HepG2 (cell line): ENCODE data around the gene NCAM2. TPM values are rescaled to one million over a fixed set of nuclear protein-coding genes. Genes with fewer than 3 reads are reported as not detected.

Experiments
- ATAC-seq: fragments of 200-7000 bp; cut with Tn5 transposase; 3 replicates; pipeline ENCODE4 v1.9.1; 2020; ENCODE audit warnings: mild to moderate bottlenecking, moderate library complexity
- BruUV-seq: library from RNA; stranded (reverse); fragments of 400-500 nt; replicated peaks from 2 replicates; lab custom pipeline; 2021; lab: Mats Ljungman, UMichigan
- CTCF ChIA-PET: fragments of 300-600 bp; formaldehyde crosslinking; extraction: SDS; loops from one replicate; lab custom pipeline; 2021; ENCODE audit warnings: low total read pairs, inconsistent platforms, low intra/inter-chr PET ratio; lab: Yijun Ruan, JAX
- POLR2A ChIA-PET: fragments of 350-600 bp; sonication (Branson Sonifier 250); formaldehyde crosslinking; loops from one replicate; lab custom pipeline; 2020; ENCODE audit warnings: antibody characterized with exemption, inconsistent platforms; lab: Yijun Ruan, JAX
- DNase-seq: peaks from one replicate; pipeline ENCODE4 v3.0.0-alpha.2; 2015; ENCODE audit warnings: low spot score
- FAIRE-seq: peaks from 3 replicates; lab custom pipeline; 2011; peaks lifted over from hg19 to GRCh38; lab: Jason Lieb, UNC
- H2AFZ ChIP-seq: one replicate; pipeline ENCODE4 v1.6.1; 2011; ENCODE audit warnings: low read length, inconsistent platforms
- H3K27ac ChIP-seq: fragments of 300-600 bp; 3 replicates; pipeline ENCODE4 v1.8.0; 2011; ENCODE audit warnings: mixed run types, mild to moderate bottlenecking, mixed read lengths, low read length, inconsistent platforms; ENCODE audit not compliant: insufficient read depth; ENCODE audit errors: extremely low read length
- H3K27me3 ChIP-seq, 2 experiments: fragments of 200-600 bp in 1 of 2; 2 replicates in 1 of 2; 3 replicates in 1 of 2; pipeline versions ENCODE4 v1.6.0 to v1.8.0; 2011; ENCODE audit warnings: low read length in 2 of 2, mild to moderate bottlenecking in 2 of 2, moderate library complexity in 2 of 2, inconsistent platforms in 1 of 2; ENCODE audit not compliant: insufficient read depth in 2 of 2, control insufficient read depth in 1 of 2
- H3K36me3 ChIP-seq, 2 experiments: fragments of 200-600 bp in 1 of 2; replicated peaks in 1 of 2; 2 replicates in 1 of 2; 3 replicates in 1 of 2; pipeline versions ENCODE4 v1.5.1 to v1.8.0; 2011; ENCODE audit warnings: low read length in 2 of 2, inconsistent platforms in 1 of 2; ENCODE audit not compliant: insufficient read depth in 2 of 2, control insufficient read depth in 1 of 2
- H3K4me1 ChIP-seq: 2 replicates; pipeline ENCODE4 v1.5.1; 2012; ENCODE audit warnings: low read length, inconsistent platforms; ENCODE audit not compliant: insufficient read depth
- H3K4me2 ChIP-seq: 2 replicates; pipeline ENCODE4 v1.6.0; 2011; ENCODE audit warnings: low read depth, low read length, inconsistent platforms
- H3K4me3 ChIP-seq, 3 experiments: fragments of 200-600 bp in 1 of 3; sonication (generic), shearing (Covaris generic) in 1 of 3; replicated peaks in 1 of 3; 2 replicates each; pipeline ENCODE4 v1.5.1; 2011 to 2016; ENCODE audit warnings: low read length in 3 of 3, inconsistent platforms in 2 of 3, low read depth in 2 of 3, mild to moderate bottlenecking in 2 of 3, control low read depth in 1 of 3, mixed read lengths in 1 of 3; ENCODE audit not compliant: insufficient read depth in 1 of 3
- H3K79me2 ChIP-seq: one replicate; pipeline ENCODE4 v1.6.1; 2011; ENCODE audit warnings: low read length, inconsistent platforms; ENCODE audit not compliant: insufficient read depth
- H3K9ac ChIP-seq: 2 replicates; pipeline ENCODE4 v1.6.0; 2011; ENCODE audit warnings: mild to moderate bottlenecking, low read depth, low read length, inconsistent platforms; ENCODE audit not compliant: insufficient read depth
- H3K9me3 ChIP-seq: 2 replicates; pipeline ENCODE4 v1.5.1; 2012; ENCODE audit warnings: mild to moderate bottlenecking, low read length
- H4K20me1 ChIP-seq: 2 replicates; pipeline ENCODE4 v1.6.0; 2011; ENCODE audit warnings: inconsistent platforms, mild to moderate bottlenecking, low read length, moderate library complexity; ENCODE audit not compliant: insufficient read depth
- CBFB ChIP-seq: sonication (generic); formaldehyde crosslinking; IDR thresholded peaks from 2 replicates; pipeline ENCODE4 v1.4.0; 2020; ENCODE audit warnings: missing genetic modification reagents
- HMGXB4 ChIP-seq, 2 experiments: sonication (generic) in 1 of 2; formaldehyde crosslinking in 1 of 2; IDR thresholded peaks; 2 replicates each; pipeline versions ENCODE4 v1.4.0 to v1.6.1; 2018 to 2020; ENCODE audit warnings: missing genetic modification reagents in 2 of 2, borderline replicate concordance in 1 of 2, low read depth in 1 of 2, mild to moderate bottlenecking in 1 of 2, missing biosample characterization in 1 of 2
- IKZF1 ChIP-seq: fragments of 450-650 bp; IDR thresholded peaks from 2 replicates; pipeline ENCODE4 v1.7.1; 2016
- IRF2 ChIP-seq: IDR thresholded peaks from 2 replicates; pipeline ENCODE4 v1.6.1; 2018; ENCODE audit warnings: missing genetic modification reagents, missing compliant biosample characterization
- MATR3 ChIP-seq: sonication (generic); formaldehyde crosslinking; IDR thresholded peaks from 2 replicates; pipeline ENCODE4 v1.4.0; 2020; ENCODE audit warnings: missing genetic modification reagents
- ZBTB14 ChIP-seq: sonication (generic); formaldehyde crosslinking; IDR thresholded peaks from 2 replicates; pipeline ENCODE4 v1.4.0; 2020; ENCODE audit warnings: missing genetic modification reagents
- ZFP36 ChIP-seq: fragments of 150-350 bp; IDR thresholded peaks from 2 replicates; pipeline ENCODE4 v1.6.1; 2018; ENCODE audit warnings: borderline replicate concordance, low read length, low read depth; ENCODE audit not compliant: partially characterized antibody
- ZKSCAN1 ChIP-seq: fragments of 150-350 bp; IDR thresholded peaks from 2 replicates; pipeline ENCODE4 v1.6.1; 2014; ENCODE audit warnings: low read length
- ZNF318 ChIP-seq: sonication (generic); formaldehyde crosslinking; IDR thresholded peaks from 2 replicates; pipeline ENCODE4 v1.4.0; 2020; ENCODE audit warnings: mild to moderate bottlenecking, missing genetic modification reagents
- ZNF484 ChIP-seq: sonication (generic); formaldehyde crosslinking; IDR thresholded peaks from 2 replicates; pipeline ENCODE4 v1.5.1; 2020; ENCODE audit warnings: mild to moderate bottlenecking, low read depth, missing genetic modification reagents, borderline replicate concordance
- ZNF737 ChIP-seq: sonication (generic); formaldehyde crosslinking; IDR thresholded peaks from 2 replicates; pipeline ENCODE4 v1.5.0; 2020; ENCODE audit warnings: missing genetic modification reagents, mild to moderate bottlenecking, borderline replicate concordance
- ZNF773 ChIP-seq: sonication (generic); formaldehyde crosslinking; IDR thresholded peaks from 2 replicates; pipeline ENCODE4 v1.4.0; 2020; ENCODE audit warnings: missing genetic modification reagents, borderline replicate concordance
- WGBS: methylation state at CpG from one replicate; pipeline ENCODE4 v1.1.6; 2017; ENCODE audit warnings: low lambda C conversion rate; 5-methylcytosine and 5-hydroxymethylcytosine counted together
- in situ Hi-C: cut with HindIII; loops from 2 replicates; pipeline ENCODE4 v1.10.0; 2017; ENCODE audit warnings: low pct_unique_long_range_greater_than_20kb; ENCODE audit not compliant: extremely low pct_ligation_motif_present
- intact Hi-C: fragments of 100-400 bp; cut with micrococcal nuclease; formaldehyde crosslinking; loops from one replicate; pipeline ENCODE4 v1.10.0; 2022; ENCODE audit not compliant: unreplicated experiment
- polyA plus RNA-seq, 8 experiments: library from polyadenylated mRNA; depleted of rRNA in 3 of 8; stranded (reverse) in 7 of 8; unstranded in 1 of 8; fragments of >200 nt; fragmentation: Illumina TruSeq in 4 of 8; extraction: Trizol in 4 of 8; gene quantifications; 2 replicates each; pipeline versions ENCODE4 v1.2.1 to v1.2.3, GENCODE V29; 2011 to 2016; ENCODE audit warnings: low read depth in 4 of 8, missing spikeins in 1 of 8, mixed read lengths in 1 of 8; ENCODE audit not compliant: insufficient read depth in 1 of 8
- total RNA-seq, 5 experiments: library from RNA; depleted of rRNA; stranded (reverse); fragments of >200 nt; fragmentation: Illumina TruSeq; extraction: Trizol; gene quantifications; 2 replicates each; pipeline ENCODE4 v1.2.3, GENCODE V29; 2016; ENCODE audit warnings: low read depth in 1 of 5

Gene NCAM2
- total and polyA plus RNA-seq, 2 of the 13 experiments (the other 11 are each of a cell fraction or from before 2014, with no cell fraction given) = not detected

GRCh38 chr21:21463456-21463855 lies 465.2 kb downstream of the NCAM2 start:
- no peaks in the 10 kb centered on the region for H3K79me2 ChIP-seq
- in situ Hi-C loops = no loop called here
- ATAC-seq = no peak
- WGBS = 3% methylated on average over 4 of the region's 4 CpGs
- intact Hi-C loops = no loop called here
- no peak overlapping the region for H2AFZ ChIP-seq
- no peaks in the 10 kb centered on the region for H3K27me3 ChIP-seq
- no TSS peak for BruUV-seq
- ChIA-PET CTCF (no interaction called here), POLR2A (no interaction called here)
- H3K9me3 ChIP-seq = peaks cover 70% of the 10 kb centered on the region
- H3K4me3 ChIP-seq = no peak overlapping the region
- H3K27ac ChIP-seq = no peak overlapping the region
- no peak overlapping the region for H3K4me2 ChIP-seq
- H3K9ac ChIP-seq = no peak overlapping the region
- no peak for FAIRE-seq
- H4K20me1 ChIP-seq = no peaks in the 10 kb centered on the region
- no peak for DNase-seq
- no peaks in the 10 kb centered on the region for H3K4me1 ChIP-seq
- H3K36me3 ChIP-seq = no peaks in the 10 kb centered on the region
- no peak for TF ChIP-seq ZNF773 (CRISPR knock-in tag)
- TF ChIP-seq IRF2 (CRISPR knock-in tag) = no peak
- no peak for TF ChIP-seq HMGXB4 (CRISPR knock-in tag; IDR thresholded peaks at IDR 0.05; ENCODE audit: borderline replicate concordance in 1 of 2, low read depth in 1 of 2)
- TF ChIP-seq ZFP36 = no peak
- TF ChIP-seq ZNF484 (CRISPR knock-in tag) = no peak
- no peak for TF ChIP-seq CBFB (CRISPR knock-in tag)
- no peak for TF ChIP-seq ZNF318 (CRISPR knock-in tag)
- no peak for TF ChIP-seq ZNF737
- TF ChIP-seq ZKSCAN1 = no peak
- TF ChIP-seq MATR3 = no peak
- TF ChIP-seq ZBTB14 (CRISPR knock-in tag) = no peak
- no peak for TF ChIP-seq IKZF1
